GM10266 (cell line): Measurements from ENCODE around the gene RFX5.

Experiments
- DNase-seq: peaks from one replicate; pipeline ENCODE4 v3.0.0; 2012; ENCODE audit errors: extremely low spot score
- CTCF ChIP-seq: IDR thresholded peaks from 2 replicates; pipeline ENCODE4 v1.5.1; 2012; ENCODE audit warnings: mild to moderate bottlenecking, low read depth; ENCODE audit not compliant: control insufficient read depth, insufficient read depth; ENCODE audit errors: missing control alignments

RFX5 gene

DNA sequence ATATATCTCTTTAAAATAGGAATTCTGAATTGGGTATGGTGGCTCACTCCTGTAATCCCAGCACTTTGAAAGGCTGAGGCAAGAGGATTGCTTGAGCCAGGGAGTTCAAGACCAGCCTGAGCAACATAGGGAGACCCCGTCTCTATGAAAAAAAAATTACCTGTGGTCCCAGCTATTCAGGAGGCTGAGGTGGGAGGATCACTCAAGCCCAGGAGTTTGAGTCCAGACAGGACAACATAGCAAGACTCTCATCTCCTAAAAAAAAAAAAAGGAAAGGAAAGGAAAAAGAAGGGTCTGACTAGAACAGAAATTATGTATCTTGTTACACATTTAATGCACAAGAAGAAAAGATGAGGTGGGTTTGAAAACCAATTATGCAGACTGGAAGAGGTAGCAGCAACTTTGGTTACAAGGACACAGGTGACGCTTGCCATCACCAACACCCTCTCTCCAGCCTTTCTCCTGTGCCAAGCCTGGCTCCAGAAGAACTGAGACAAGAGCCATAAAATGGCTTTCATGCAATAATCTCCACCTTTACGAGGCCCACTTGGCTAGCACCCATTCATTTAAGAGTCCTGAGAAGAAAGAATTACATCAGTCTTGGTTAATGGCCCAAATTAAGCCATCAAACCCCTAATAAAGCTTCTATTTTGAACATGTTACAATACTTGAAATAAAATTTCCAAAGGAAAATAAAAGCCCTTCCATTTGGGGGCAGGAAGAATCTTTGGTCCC is 30.3 kb upstream of the RFX5 start:
- TF ChIP-seq CTCF: no peak
- no peak for DNase-seq

DNA sequence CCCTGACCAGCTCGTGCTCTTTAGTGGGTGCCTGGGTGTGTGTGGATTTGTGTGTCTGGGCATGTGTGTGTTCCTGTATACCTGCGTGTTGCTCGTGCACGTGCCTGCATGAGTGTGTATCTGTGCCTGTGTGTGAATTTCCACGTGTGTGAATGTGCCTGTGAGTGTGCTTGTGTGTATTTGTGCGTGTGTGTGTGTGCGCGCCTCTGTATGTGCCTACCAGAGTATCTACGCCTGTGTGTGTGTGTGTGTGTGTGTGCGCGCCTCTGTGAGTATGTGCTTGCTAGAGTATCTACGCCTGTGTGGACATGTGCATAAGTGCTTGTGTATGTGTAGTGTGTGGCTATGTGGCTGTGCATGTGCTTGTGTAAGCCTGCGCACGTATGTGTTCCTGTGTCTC is 26.1 kb upstream of the RFX5 start:
- no peak for DNase-seq
- no peak for TF ChIP-seq CTCF

DNA sequence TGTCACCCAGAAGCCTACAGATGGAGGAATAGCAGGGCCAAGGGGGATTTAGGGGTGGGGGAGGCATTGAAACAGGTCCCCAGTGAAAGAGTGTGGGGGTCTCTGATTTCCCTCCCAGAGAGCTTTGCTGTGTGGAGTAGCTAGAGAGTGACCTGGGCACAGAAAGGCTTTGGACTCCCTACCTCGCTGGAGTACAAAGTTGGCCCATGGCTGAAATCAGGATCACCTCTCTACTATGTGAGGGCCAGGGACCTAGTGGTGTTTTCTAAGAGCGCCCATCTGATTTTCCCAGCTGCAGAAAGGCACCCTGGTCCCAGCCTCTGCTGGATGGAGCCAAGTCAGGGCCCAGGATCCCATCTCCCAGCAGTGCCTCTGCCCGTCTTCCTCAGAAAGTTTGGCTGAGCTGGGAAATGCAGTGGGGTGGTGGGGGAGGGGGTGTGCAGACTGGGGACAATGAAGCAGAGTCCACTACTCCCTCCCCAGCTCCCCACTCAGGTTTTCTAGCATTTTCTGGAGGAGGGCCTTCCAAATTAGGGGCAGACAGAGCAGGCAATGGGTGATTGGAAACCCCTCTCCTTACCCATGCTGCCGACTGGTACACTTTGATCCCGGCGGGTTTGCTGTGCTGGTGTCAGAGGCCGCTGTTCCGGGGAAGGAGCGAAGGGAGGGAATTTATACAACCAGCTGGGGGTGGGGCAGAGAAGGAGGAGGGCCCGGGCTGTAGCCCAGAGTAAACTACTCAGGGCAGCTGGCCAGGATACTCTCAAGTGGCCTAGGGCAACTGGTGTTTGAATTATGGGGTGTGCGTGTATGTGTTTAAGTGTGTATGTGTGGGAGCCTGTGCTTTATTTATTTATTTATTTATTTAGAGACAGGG is 25.2 kb upstream of the RFX5 start, which contains the start of gene SELENBP1:
Gene SELENBP1 (minus strand): TSS at position 648 of the 877 bp plus-strand sequence. CDS start 64 bp downstream, at position 584.
- TF ChIP-seq CTCF: no peak
- no peak for DNase-seq

DNA sequence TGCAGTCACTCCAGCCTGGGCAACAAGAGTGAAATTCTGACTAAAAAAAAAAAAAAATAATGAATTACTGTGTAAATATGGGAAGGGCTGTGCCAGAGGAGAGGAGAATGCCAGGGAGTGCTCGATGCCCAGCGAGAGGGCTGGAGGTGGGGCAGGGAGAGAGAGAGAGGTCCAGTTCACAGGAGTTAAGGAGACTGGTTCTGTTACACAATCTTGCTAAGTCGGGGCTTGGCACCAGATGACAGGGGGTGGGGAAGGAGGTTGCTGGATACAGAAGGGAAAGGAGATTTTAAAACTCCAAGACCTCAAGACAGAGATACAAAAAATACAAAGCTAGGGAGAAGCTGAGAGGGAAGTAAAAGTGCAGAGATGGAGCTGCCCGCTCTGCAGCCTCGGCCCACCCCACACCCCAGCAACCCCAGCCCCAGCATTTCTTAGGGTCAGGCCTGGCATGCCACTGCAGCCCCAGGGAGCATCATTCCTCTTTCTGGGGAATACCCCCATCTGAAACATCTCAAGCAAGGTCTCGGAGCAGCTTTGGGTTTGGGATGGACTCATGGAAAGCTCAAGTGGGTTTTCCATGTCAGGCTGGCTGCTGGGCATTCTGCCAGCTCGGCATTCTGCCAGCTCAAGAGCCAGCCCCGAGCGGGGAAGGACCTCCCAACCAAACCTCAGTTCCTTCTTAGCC is 24.5 kb upstream of the RFX5 start:
- TF ChIP-seq CTCF: no peak
- DNase-seq: no peak

GRCh38 chr1:151370211-151370911 is 23.3 kb upstream of the RFX5 start:
- DNase-seq: no peak
- TF ChIP-seq CTCF: no peak

GRCh38 chr1:151369621-151370048 is 22.6 kb upstream of the RFX5 start:
- TF ChIP-seq CTCF: no peak
- no peak for DNase-seq
